Measurements from ENCODE around the gene EIF4G3.
"Not testable (repeated sequence)": the region's sequence is repeated elsewhere in the genome, so short reads cannot be mapped to it uniquely, and the experiment has no call there.

The EIF4G3 gene

DNA sequence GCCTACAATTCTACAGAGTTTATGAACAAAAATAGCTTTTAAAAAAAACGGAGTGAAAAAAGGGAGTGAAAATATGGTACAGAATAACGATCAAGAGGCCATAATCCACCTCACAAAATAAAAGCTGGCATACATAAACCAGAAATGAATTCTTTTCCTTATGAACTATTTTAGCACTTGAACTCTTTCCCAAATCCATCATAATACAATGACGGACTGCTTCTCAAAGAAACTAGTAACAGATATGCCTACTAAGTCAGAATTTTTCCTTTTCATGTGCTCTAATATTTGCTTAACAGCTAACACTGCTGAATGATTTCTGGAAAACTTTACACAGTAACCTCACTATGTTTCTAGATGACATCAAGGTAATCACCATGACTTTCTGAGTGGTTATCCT is 144.0 kb downstream of the EIF4G3 start:
- DNase-seq (ENCODE audit: low read depth, low spot score): no peak

DNA sequence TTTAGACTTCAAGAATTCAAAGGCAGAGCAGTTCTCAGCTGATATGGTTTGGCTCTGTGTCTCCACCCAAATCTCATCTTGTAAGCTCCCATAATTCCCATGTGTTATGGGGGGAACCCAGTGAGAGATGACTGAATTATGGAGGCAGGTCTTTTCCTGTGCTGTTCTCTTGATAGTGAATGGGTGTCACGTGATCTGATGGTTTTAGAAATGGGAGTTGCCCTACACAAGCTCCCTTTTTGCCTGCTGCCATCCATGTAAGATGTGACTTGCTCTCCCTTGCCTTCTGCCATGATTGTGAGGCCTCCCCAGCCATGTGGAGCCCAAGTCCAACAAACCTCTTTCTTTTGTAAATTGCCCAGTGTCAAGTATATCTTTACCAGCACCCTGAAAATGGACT is 146.5 kb downstream of the EIF4G3 start:
- DNase-seq (ENCODE audit: low read depth, low spot score): no peak

DNA sequence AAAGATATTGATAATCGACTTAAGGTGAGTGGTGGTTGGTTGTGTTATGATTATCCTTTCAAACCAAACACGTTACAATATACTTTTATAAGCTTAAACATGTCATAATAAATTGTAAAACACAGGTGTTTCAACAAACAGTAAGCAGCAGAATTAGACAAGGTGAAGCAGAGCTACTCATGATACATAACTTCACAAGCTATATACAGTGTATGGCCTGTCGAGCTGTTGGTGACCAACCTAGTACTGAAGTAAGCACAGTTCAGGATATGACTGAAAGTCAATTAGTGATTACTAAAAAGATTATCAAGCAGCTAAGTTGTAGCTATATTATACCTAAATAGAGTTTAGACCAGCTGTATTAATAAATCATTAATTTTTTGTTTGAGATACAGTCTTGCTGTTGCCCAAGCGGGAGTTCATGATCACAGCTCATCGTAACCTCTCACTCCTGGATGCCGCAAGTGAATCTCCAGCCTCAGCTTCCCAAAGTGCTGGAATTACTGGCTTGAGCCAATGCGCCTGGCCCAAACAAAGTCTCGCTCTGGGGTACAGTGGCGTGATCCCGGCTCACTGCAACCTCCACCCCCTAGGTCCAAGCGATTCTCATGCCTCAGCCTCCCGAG is 148.1 kb downstream of the EIF4G3 start:
- no peak for DNase-seq (ENCODE audit: low read depth, low spot score)

DNA sequence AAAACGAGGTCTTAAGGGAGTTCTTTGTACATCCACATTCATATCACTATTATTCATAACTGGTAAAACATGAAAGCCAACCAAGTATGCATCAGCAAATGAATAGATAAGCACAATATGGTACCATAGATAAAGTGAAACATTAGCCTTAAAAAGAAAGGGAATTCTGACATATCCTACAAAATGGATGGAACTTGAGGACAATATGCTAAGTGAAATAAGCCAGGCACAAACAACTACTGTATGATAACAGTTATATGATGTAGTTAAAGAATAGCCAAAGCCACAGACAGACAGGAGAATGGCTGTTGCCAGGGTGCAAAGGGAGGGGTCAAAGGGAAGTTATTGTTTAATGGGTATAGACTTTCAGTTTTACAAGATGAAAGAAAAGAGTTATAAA is 148.9 kb downstream of the EIF4G3 start:
- DNase-seq (ENCODE audit: low read depth, low spot score): no peak

DNA sequence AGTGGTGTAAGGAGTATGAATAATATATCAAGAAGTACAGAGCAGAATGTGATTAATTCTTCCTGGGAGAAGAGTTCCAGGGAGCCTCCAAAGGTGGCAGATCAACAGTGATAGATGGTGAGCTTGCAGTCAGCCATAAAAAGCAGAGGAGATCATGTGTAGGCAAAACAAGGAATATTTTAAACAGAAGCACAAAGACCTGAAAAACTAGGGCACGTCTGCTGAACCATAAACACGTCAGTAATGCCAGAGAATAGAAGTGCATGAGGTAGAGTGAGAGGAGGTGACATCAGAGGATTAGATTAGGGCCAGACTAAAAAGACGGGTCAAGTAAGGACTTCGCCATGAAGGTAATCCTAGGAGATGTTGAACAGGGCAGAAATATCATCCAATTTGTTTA is 151.8 kb downstream of the EIF4G3 start:
- no peak for DNase-seq (ENCODE audit: low read depth, low spot score)

- not testable (repeated sequence) for DNase-seq (ENCODE audit: low read depth, low spot score)
Observed at GRCh38 chr1:21024136-21024896, 152.4 kb downstream of the EIF4G3 start.

GRCh38 chr1:21022279-21023040 is 154.2 kb downstream of the EIF4G3 start:
- no peak for DNase-seq (ENCODE audit: low read depth, low spot score)

DNA sequence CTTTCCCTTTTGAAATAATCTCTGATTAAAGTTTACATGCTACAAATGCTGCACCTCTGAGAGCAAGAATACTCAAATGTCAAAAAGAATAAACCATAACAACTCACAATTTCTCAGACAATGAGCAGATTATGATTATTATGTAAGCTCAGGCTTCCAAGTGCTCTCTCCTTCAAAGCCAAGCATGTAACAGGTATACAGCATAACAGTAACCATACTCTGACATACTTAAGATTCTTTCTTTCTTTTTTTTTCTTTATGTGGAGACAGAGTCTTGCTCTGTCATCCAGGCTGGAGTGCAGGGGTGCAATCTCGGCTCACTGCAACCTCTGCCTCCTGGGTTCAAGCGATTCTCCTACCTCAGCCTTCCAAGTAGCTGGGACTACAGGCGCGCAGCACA is 155.4 kb downstream of the EIF4G3 start:
- DNase-seq (ENCODE audit: low read depth, low spot score): no peak

GRCh38 chr1:21020151-21020550 is 156.5 kb downstream of the EIF4G3 start:
- no peak for DNase-seq (ENCODE audit: low read depth, low spot score)

DNA sequence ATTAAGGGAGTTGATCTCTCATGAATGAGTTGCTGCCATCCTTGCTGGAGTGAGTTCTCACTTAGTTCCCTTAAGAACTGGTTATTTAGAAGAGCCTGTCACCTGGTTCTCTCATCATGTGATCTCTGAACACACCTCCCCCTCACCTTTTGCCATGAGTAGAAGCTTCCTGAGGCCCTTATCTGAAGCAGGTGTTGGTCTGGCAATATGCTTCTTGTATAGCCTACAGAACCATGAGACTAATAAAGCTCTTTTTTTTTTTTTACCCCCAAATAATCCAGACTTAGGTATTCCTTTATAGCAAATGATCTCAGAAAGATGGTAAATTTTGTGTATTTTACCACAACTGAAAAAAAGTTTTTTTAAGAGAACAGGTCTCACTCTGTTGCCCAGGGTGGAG is 158.0 kb downstream of the EIF4G3 start:
- no peak for DNase-seq (ENCODE audit: low read depth, low spot score)

DNA sequence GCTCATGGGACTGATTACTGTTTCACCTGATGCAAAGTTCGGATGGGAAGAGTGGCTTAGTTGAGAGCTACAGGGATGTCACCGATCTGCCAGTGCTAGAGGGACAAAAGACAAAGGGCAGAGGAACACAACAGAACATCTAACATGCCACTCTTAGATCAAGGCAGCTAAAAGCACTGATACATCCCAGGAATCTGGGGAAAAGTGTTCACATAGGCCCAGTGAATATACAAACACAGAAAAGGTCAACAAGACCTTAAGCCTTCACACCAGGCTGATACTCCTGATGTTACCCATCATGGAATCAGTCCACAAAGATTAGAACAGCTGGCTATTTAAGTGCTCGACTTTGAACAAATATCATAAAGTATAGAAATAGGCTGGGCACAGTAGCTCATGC is 163.2 kb downstream of the EIF4G3 start:
- no peak for DNase-seq (ENCODE audit: low read depth, low spot score)

- no peak for DNase-seq (ENCODE audit: low read depth, low spot score)
Observed at GRCh38 chr1:21012937-21013336, 163.8 kb downstream of the EIF4G3 start.

- no peak for DNase-seq (ENCODE audit: low read depth, low spot score)
Observed at GRCh38 chr1:21007876-21008275, 168.8 kb downstream of the EIF4G3 start.

DNA sequence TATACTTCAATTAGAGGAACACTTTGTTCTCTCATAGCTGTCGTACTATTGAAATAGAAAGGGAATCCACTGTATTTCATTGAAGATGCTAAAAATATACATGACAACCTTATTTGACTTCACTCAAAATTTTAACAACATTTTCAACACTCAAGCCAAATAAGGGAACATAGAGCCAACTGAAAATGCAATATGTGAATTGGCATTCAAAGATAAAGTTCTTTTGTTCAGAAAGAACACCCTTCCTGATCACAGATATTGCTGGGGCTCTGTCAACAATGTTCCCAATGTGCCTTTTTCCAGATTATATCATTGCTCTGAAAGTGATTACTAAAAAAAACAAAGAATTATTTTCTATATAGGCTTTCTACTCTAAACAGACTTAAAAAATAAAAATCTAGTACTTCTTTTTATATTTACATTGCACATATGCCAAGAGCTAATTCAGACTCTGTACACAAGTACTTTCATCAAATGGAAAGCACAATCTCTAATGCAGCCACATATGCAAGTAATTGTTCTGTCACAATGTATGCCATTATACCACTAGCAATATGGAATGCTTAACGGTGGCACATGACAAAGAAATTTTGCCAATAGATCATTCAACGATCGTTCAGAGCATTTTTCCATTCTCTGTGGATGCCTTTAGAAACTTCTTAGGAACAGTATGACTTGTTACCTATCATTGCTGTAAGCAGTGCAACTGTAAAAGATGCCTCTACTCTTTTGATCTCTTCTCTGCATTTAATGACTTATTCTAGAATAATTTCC is 171.0 kb downstream of the EIF4G3 start:
- DNase-seq (ENCODE audit: low read depth, low spot score): no peak

DNA sequence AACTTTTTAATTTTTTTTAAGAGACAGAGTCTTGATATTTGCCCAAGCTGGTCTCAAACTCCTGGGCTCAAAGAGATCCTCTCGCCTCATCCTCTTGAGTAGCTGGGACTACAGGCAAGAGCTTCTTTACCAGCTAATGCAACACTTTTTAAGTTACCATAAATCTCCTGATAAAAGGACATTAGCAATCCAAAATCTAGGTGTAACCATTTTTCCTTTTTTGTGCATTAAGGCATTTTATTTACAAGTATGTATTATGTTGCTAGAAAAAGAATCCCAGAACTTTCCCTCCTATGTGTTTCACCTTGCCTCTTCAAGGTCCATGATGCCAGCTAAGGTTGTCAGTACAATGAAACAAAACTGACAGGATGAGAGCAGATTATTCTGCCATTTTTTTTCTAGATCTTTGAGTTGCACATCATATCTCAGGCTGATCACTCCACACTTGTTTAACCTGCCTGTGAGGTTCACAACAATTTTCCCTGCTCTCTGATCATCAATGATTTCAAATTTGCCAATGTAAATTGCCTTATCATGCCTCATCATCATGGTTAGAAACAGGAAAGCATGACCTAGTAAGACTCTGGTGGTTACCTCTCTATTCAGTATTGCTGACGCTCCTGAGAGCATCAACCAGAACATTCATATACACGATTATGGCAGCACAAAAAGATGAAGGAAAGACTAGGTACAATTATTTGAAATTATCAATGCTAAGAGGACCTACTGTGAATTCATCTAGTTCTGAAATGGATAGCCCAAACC is 173.2 kb downstream of the EIF4G3 start:
- DNase-seq (ENCODE audit: low read depth, low spot score): no peak

DNA sequence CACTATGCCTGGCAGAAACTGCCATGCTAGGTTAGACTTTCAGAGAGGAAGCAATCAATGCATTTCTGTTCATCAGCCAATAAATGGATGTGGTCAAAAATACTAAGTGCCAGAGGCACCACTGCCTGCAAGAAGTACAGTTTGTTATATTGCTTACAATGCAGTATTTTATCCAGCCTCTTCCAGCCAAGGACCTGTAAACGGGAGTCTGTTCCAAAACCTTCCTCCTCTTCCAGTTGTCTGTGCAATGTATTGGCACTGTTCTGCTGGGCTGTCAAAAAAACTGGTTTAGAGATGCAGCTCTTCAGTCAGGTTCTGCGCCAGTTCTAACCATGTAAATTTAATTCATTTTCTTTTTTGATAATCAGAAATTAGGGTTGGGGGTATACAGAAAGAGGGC is 175.7 kb downstream of the EIF4G3 start:
- no peak for DNase-seq (ENCODE audit: low read depth, low spot score)

- no peak for DNase-seq (ENCODE audit: low read depth, low spot score)
Observed at GRCh38 chr1:21000245-21000594, 176.5 kb downstream of the EIF4G3 start.

DNA sequence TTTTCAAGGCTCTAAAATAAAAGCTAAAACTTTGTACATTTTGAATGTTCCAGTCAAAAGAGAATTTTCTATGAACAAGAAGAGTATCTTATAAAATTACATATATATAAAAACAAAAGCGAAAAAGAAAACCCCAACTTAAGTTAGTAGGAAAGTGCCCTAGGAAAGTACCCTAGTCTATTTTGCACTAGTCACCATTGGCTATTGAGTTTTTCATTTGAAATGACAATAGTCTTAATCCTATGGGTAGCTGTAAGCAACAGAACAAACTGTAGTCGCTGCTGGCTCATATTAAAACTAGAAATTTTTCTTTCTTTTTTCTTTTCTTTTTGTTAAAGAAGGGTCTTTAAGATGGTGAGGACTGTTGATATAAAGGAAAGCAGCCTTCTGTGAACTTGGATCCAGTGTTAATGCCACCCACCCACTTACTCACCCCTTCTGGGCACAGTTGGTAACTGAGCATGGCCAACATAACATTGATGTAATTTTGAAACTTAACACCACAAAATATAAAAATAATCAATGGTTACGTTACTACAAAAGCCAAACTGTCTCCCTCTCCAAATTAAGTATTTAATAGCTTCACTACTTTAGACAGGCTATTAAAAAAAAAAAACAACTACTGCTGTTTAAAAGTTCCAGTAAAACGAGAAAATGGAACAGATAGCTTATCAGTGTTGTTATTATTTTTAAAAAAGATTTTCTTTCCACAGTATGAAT is 177.0 kb downstream of the EIF4G3 start:
- no peak for DNase-seq (ENCODE audit: low read depth, low spot score)

DNA sequence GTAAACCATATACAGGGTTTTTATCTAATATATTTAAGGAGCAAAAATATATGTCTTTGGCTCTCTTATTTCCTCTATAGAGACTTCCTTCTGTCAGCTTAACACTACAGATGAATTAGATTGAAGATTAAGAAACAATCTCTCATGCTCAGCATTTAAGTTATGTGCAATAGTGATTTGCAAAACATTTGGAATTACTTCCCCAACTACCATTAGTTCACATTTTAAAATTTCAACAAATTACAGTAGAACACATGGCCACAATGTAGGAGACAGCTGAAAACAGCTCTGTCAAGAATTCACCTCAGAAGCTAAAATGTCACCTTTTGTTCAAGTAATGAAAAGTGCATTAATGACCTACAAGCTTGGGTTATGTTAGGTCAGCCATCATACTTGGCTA is 177.9 kb downstream of the EIF4G3 start:
- no peak for DNase-seq (ENCODE audit: low read depth, low spot score)

DNA sequence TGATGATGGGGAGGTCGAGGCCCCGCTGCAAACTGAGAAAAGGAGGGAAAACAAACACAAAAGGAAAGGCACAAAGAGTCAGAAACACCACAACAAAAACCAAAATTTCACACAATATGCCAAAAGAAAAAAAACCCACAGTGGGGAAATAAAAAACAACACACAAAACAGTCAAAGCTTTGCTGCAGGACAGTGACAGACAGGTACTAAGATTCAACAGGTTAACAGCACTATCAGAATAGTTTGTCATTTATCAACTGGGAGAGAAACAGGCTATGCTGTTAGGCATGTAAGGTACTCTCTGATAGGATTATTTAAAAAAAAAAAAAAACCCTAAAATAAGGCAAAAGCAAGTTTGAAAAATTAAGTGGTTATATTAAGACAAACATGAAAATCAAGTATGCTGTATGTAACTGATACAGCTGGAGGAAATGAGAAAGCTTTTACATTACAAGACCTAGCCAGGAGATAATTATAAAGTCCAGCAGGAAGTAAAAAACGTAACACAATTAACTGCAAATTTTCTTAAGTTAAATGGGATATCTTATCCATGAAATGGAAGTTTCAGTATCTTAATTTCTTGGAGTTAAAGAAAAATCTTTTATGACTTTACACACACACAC is 179.0 kb downstream of the EIF4G3 start:
- no peak for DNase-seq (ENCODE audit: low read depth, low spot score)
